HepG2 (cell line): ENCODE results near the gene SMAD3.

ENCODE experiments used
- ATF1 ChIP-seq: IDR thresholded peaks from 2 replicates; pipeline ENCODE4 v1.6.1; 2016; ENCODE audit warnings: mild to moderate bottlenecking, control low read depth
- CHD4 ChIP-seq: fragments of 200-600 bp; sonication (generic); IDR thresholded peaks from 2 replicates; pipeline ENCODE4 v1.7.0; 2017; ENCODE audit warnings: mild to moderate bottlenecking, low read length, borderline replicate concordance
- EP300 ChIP-seq, 3 experiments: sonication (generic) in 1 of 3; formaldehyde crosslinking in 1 of 3; IDR thresholded peaks; 2 replicates each; pipeline versions ENCODE4 v1.5.1 to v1.6.1; 2011 to 2020; ENCODE audit warnings: low read depth in 2 of 3, low read length in 2 of 3, borderline replicate concordance in 1 of 3, improper control_type of control experiment in 1 of 3, mild to moderate bottlenecking in 1 of 3, missing genetic modification reagents in 1 of 3, moderate library complexity in 1 of 3
- GFI1 ChIP-seq: sonication (generic); formaldehyde crosslinking; IDR thresholded peaks from 2 replicates; pipeline ENCODE4 v1.5.0; 2020; ENCODE audit warnings: missing genetic modification reagents, mild to moderate bottlenecking, borderline replicate concordance
- MED1 ChIP-seq: sonication (generic); formaldehyde crosslinking; IDR thresholded peaks from 2 replicates; pipeline ENCODE4 v1.4.0; 2020; ENCODE audit warnings: missing genetic modification reagents
- PAWR ChIP-seq: sonication (generic); formaldehyde crosslinking; IDR thresholded peaks from 2 replicates; pipeline ENCODE4 v1.4.0; 2020; ENCODE audit warnings: missing genetic modification reagents, mild to moderate bottlenecking, borderline replicate concordance
- POLR2A ChIP-seq, 2 experiments: IDR thresholded peaks; 2 replicates each; pipeline ENCODE4 v1.6.1; 2011; ENCODE audit warnings: low read depth in 2 of 2, low read length in 2 of 2, mild to moderate bottlenecking in 1 of 2, moderate library complexity in 1 of 2; ENCODE audit not compliant: insufficient read depth in 1 of 2
- RNF2 ChIP-seq: fragments of 450-650 bp; conservative IDR thresholded peaks from 2 replicates; pipeline ENCODE4 v1.6.1; 2016; ENCODE audit warnings: low read depth
- ZFP36L1 ChIP-seq: sonication (generic); formaldehyde crosslinking; IDR thresholded peaks from 2 replicates; pipeline ENCODE4 v1.8.0; 2022; ENCODE audit warnings: mild to moderate bottlenecking, missing genetic modification reagents, moderate library complexity
- TF ChIP-seq, protein P1 (sequence below): sonication (generic); formaldehyde crosslinking; IDR thresholded peaks from 2 replicates; pipeline ENCODE4 v1.5.0; 2020; ENCODE audit warnings: mild to moderate bottlenecking, missing genetic modification reagents, moderate library complexity

GRCh38 chr15:67224889-67225288 lies 159.5 kb downstream of the SMAD3 start:
- no peak for TF ChIP-seq ATF1
- no peak for TF ChIP-seq MED1
- no peak for TF ChIP-seq RNF2
- no peak for TF ChIP-seq ZFP36L1
- TF ChIP-seq GFI1 (CRISPR knock-in tag): no peak
- TF ChIP-seq, protein P1, sequence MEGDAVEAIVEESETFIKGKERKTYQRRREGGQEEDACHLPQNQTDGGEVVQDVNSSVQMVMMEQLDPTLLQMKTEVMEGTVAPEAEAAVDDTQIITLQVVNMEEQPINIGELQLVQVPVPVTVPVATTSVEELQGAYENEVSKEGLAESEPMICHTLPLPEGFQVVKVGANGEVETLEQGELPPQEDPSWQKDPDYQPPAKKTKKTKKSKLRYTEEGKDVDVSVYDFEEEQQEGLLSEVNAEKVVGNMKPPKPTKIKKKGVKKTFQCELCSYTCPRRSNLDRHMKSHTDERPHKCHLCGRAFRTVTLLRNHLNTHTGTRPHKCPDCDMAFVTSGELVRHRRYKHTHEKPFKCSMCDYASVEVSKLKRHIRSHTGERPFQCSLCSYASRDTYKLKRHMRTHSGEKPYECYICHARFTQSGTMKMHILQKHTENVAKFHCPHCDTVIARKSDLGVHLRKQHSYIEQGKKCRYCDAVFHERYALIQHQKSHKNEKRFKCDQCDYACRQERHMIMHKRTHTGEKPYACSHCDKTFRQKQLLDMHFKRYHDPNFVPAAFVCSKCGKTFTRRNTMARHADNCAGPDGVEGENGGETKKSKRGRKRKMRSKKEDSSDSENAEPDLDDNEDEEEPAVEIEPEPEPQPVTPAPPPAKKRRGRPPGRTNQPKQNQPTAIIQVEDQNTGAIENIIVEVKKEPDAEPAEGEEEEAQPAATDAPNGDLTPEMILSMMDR (CRISPR knock-in tag): no peak
- TF ChIP-seq POLR2A (IDR thresholded peaks at IDR 0.05; ENCODE audit: insufficient read depth in 1 of 2, low read depth in 2 of 2, low read length in 2 of 2): no peak
- no peak for TF ChIP-seq CHD4
- no peak for TF ChIP-seq EP300 (IDR thresholded peaks at IDR 0.05; ENCODE audit: low read depth in 2 of 2, low read length in 2 of 2)
- no peak for TF ChIP-seq EP300 (CRISPR knock-in tag; IDR thresholded peaks at IDR 0.05; ENCODE audit: borderline replicate concordance)
- no peak for TF ChIP-seq PAWR (CRISPR knock-in tag)
